HG03045 (cell line): ENCODE measurements around the gene ADAMTS8.

Experiments used
- ATAC-seq: cut with Tn5 transposase; IDR thresholded peaks from one replicate; pipeline ENCODE4 v1.9.1; 2021; ENCODE audit warnings: mild to moderate bottlenecking, moderate library complexity; ENCODE audit not compliant: unreplicated experiment

ADAMTS8 gene, protein sequence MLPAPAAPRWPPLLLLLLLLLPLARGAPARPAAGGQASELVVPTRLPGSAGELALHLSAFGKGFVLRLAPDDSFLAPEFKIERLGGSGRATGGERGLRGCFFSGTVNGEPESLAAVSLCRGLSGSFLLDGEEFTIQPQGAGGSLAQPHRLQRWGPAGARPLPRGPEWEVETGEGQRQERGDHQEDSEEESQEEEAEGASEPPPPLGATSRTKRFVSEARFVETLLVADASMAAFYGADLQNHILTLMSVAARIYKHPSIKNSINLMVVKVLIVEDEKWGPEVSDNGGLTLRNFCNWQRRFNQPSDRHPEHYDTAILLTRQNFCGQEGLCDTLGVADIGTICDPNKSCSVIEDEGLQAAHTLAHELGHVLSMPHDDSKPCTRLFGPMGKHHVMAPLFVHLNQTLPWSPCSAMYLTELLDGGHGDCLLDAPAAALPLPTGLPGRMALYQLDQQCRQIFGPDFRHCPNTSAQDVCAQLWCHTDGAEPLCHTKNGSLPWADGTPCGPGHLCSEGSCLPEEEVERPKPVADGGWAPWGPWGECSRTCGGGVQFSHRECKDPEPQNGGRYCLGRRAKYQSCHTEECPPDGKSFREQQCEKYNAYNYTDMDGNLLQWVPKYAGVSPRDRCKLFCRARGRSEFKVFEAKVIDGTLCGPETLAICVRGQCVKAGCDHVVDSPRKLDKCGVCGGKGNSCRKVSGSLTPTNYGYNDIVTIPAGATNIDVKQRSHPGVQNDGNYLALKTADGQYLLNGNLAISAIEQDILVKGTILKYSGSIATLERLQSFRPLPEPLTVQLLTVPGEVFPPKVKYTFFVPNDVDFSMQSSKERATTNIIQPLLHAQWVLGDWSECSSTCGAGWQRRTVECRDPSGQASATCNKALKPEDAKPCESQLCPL

DNA sequence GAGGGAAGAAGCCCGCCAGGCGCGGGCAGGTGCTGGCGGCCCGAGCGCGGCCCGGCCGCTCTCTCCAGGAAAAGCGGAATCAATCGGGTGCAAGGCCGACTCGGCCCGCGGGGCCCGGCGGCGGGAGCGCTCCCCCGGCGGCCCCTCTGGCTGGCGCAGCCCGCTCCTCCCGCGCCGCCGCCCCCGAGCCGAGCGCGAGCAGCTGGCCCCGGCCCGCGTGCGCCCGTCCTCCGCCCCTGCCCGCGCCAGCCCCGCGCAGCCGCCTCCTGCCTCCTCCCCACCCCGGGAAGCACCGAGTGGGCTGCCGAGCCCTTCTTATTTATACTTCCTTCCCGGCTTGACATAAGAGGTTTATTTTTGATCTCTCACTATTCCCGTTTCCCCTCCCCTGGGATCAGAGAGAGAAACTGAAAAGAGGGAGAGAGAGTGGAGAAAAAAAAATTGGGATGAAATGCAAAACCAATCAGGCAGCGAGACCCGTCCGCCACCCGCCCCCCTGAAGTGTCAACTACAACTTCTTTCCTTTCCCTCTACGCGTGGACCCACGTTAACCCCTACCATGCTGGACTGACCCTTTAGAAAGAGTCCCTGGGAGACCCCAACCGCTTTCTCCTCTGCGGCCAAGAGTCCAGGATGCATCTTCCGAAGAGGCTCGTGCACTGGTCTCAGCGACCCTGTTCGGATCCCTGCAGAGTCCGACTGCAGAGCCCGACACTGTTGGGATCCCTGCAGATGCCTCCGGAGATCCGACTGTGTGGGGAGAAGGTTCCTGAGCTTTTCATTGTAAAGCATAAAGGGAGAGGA is at the start of gene ADAMTS8:
Gene ADAMTS8, minus strand, starts transcription at position 294 of the 804 bp plus-strand sequence. CDS start 323 bp downstream, outside the sequence.
- no peak for ATAC-seq

DNA sequence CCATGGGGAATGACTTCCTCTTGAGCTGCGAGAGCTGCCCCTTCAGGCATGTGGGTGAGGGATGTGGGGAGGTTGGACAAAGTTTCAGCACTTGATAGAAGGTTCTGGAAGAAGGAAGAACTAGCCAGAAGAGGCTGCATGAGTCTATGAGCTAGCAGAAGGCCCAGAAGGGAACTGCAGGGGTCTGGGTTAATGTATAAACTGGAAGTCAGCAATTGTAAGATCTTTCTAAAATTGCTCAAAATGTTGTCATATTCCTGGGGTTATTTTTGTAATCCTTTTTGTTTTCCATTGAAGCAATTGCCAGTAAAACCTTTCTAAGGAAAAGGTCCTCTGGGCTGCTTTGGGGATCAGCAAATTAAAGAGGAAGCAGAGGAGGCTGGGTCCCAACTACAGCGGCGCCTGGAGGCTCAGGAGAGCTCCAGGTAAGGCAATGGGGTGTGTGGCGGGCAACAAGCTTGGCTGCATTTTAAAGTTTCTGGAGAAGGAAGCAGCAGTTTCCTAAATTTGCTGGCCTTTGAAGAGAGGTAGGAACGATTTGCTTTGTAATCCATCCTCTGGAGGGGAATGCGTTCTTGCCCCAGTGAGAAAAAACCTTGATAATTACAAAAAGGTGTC is 49.3 kb upstream of the ADAMTS8 start:
- ATAC-seq = no peak

DNA sequence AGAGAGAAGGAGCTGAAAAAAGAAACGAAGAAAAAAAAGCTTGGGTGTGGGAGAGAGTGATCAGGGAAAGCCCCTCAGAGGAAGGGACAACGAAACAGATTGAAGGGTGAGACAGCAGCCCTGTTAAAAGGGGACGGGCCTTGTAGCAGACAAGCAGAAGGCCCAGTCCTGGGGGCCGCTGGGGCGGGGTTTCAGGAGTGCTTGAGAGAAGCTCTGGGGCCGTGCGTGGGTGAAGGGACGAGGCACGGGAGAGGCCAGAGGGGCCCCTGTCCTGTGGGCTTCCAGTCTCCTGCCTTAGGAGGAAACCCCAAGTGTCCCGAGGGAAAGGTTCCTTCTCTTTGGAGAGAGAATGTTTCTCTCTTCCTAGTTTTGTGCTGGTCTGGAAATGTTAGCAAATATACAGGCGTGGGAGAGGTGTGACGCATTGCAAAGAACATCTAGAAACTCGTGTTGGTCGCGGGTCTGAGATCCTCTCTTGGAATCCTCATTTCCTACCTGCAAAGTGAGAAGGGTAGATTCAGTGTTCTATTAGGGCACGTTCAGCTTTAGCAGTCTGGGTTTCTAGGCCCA is 48.6 kb upstream of the ADAMTS8 start:
- no peak for ATAC-seq

GRCh38 chr11:130476200-130476921 is 48.0 kb upstream of the ADAMTS8 start:
- ATAC-seq = no peak

- no peak for ATAC-seq
Measured at GRCh38 chr11:130475426-130476053, 47.1 kb upstream of the ADAMTS8 start.

- no peak for ATAC-seq
Measured at GRCh38 chr11:130474637-130475400, 46.4 kb upstream of the ADAMTS8 start.

GRCh38 chr11:130473795-130474377 is 45.5 kb upstream of the ADAMTS8 start:
- no peak for ATAC-seq

DNA sequence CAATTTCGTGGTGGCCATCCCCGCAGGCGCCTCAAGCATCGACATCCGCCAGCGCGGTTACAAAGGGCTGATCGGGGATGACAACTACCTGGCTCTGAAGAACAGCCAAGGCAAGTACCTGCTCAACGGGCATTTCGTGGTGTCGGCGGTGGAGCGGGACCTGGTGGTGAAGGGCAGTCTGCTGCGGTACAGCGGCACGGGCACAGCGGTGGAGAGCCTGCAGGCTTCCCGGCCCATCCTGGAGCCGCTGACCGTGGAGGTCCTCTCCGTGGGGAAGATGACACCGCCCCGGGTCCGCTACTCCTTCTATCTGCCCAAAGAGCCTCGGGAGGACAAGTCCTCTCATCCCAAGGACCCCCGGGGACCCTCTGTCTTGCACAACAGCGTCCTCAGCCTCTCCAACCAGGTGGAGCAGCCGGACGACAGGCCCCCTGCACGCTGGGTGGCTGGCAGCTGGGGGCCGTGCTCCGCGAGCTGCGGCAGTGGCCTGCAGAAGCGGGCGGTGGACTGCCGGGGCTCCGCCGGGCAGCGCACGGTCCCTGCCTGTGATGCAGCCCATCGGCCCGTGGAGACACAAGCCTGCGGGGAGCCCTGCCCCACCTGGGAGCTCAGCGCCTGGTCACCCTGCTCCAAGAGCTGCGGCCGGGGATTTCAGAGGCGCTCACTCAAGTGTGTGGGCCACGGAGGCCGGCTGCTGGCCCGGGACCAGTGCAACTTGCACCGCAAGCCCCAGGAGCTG is 44.8 kb upstream of the ADAMTS8 start:
- no peak for ATAC-seq

DNA sequence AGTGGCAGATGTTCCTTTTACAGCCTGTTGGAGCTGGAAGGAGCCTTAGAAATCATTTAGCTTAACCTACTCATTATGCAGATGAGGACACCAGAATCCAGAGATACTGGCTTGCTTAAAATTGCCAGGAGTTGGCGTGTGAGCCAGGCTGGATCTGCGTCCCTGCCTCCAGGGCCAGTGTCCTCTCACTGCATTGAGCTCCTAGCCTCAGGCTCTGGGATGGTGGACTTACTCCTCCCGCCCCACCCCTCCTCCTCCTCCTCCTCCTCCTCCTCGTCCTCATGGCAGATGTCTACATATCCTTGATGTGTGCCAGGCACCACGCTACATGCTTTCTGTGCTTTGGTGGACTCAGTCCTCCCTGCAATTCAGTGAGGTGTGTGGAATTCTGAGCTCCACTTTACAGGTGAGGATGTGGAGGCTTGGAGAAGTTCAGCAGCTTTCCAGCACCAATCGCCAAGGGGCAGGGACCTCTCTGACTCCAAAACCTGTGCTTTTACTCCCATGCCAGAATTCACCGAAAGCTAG is 44.1 kb upstream of the ADAMTS8 start:
- no peak for ATAC-seq

DNA sequence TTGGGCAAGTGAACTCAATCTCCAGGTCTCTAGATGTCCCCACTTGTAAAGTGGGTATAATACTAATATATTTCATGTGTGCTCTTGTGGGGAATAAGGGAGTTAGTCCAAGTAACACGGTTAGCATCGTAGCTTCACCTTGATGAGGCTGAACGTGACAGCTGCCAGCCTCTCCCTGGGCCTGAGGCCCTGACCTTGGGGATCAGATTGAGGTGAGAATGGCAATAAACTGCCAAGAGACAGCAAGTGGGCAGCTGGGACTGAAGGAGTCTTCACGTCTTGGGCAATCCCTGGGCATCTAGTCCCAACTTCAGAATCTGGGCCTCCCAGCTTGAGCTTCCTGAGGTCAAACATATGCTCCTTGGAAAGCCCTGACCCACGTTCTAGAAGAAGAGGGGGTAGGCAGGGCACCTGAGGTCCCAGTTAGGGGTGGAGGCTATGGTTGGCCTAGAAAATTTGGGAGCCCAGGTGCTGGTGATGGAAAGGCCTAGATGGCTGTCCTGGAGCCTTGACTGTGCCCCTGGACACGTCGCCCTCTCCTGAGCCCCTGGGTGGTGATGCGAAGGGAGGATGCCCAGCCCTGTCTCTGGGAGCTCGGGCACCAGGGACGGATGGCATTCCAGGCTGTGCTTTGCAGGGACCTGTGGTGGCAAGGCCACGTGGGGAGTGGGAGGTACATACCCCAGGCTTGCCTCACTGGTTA is 43.5 kb upstream of the ADAMTS8 start:
- ATAC-seq = no peak

- no peak for ATAC-seq
Measured at GRCh38 chr11:130470832-130471706, 42.7 kb upstream of the ADAMTS8 start.

GRCh38 chr11:130469181-130469580 is 40.8 kb upstream of the ADAMTS8 start:
- no peak for ATAC-seq

GRCh38 chr11:130467116-130467900 is 38.9 kb upstream of the ADAMTS8 start:
- ATAC-seq = no peak

- no peak for ATAC-seq
Measured at GRCh38 chr11:130465263-130465662, 36.9 kb upstream of the ADAMTS8 start.
